Activated T-cell treated with anti-CD3 and anti-CD28 coated beads for 24 hours (primary cell): Measurements from ENCODE around the gene PAX6.

Source experiments
- DNase-seq: peaks from one replicate; pipeline ENCODE4 v3.0.0-alpha.2; 2020; ENCODE audit warnings: low read depth

PAX6 gene

GRCh38 chr11:31797190-31798056, 13.7 kb downstream of the PAX6 start:
- no peak for DNase-seq

DNA sequence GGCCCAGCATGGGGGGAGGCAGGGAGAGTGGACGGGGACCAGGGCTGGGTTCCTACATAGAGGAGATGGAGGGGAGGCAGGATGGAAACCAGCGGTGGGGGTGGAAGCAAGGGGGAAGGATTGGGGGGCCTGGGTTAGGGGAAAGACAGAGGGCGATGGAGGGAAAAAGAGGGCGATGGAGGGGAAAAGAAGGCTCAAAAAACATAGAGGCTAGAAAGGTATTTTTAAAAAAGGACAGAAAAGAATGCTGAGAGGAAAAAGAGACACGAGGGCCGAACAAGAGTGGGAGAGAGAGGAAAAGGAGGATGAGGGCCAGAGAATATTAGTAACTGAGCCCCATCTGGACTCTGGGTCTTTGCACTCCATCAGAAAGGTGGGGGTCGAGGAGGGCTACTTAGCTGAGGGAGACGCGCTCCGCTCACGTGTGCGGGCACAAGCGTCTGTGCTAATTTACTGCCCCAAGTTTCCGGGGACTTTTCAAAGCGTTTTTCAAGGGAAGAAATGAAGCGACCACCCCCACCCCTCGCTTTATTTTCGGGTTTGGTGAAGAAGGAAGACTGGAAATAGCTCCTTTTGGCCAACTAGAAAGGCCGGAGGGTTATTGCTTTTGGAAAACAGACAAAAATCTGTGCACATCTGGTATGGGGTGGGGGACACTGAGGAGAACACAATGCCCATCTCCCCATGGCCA, 14.5 kb downstream of the PAX6 start:
- DNase-seq: no peak

DNA sequence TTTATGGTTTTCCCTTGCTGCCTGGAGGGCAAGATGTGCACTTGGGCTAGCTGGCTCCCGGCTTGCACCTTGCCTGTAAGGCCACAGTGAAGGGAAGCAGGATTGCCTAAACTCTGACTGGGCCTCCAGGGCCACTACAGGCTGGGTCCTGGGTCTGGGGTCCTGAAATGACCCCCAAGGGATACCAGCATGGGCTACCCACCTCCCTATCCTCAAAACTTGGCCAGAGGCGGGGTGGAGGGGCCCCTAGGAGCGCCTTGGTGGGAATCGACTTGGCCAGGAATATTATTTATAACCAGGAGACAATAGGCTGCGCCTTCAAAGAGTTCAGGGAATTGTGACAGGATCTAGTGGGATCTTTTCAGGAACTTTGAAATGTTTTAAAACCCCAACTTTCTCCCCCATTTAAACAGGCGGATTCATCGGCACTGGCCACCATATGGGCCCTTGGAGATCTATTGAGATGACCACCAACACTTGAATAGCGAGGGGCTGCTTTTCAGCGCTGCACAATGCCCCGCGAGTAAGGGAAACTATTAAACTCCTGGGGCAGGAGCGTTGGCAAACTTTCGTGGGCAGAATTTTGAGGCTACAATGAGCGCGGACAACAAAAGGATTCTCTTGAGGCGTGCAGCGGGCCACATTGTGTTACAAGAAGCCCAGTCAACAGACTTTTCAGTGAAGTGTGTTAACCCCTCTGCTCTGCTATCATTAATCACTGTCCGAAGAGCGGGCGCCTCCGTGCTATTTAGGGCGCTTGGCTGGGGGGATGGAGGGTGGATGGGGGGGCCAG, 15.2 kb downstream of the PAX6 start:
- DNase-seq: no peak

- no peak for DNase-seq
These were observed 16.6 kb downstream of the PAX6 start for GRCh38 chr11:31794548-31794947.

- no peak for DNase-seq
These were observed 17.9 kb downstream of the PAX6 start for GRCh38 chr11:31793264-31793663.

GRCh38 chr11:31792456-31792855, 18.7 kb downstream of the PAX6 start:
- DNase-seq: no peak

DNA sequence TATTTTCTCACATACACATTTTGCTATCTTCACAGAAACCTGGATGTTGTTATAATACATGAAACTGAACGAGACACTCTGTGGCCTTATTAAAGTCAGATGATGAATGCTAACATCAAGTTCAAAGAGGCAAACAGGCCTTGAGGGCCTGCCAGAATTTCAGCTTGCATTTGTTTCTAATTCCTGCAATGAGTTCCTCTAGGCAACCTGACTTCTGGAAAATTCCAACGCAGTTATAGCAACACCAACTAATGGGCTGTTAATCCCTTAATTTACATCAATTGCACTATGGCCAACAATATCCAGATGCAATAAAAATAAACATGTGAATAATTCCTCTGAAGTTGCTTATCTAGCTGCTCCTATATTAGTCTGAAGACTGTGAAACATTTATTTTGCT, 19.1 kb downstream of the PAX6 start:
- no peak for DNase-seq

- DNase-seq: no peak
These were observed 20.5 kb downstream of the PAX6 start for GRCh38 chr11:31790649-31791048.

DNA sequence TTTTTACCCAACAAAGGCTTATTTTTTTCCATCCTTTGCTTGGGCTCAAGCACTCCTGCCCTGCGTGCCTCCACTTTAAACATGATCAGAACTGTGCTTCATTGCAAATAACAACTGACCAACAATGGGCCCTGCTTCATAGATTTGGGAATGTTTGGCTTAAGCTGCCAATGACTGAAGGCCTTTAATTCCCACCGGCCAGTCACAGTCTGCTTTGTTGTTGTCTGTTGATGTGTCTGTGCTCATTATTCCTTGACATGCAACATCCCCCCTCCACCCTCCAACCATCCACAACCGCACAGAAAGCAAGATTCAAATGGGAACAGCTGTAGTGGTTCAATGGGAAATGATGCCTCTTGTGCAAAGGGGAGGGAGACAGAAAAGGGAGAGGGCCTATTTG, 23.0 kb downstream of the PAX6 start:
- no peak for DNase-seq

- DNase-seq: no peak
These were observed 24.0 kb downstream of the PAX6 start for GRCh38 chr11:31786996-31787685.

GRCh38 chr11:31784611-31785010, 26.5 kb downstream of the PAX6 start:
- no peak for DNase-seq

GRCh38 chr11:31783252-31783651, 27.9 kb downstream of the PAX6 start:
- DNase-seq: no peak

GRCh38 chr11:31782257-31782656, 28.9 kb downstream of the PAX6 start:
- DNase-seq: no peak

GRCh38 chr11:31780480-31780971, 30.6 kb downstream of the PAX6 start:
- no peak for DNase-seq

DNA sequence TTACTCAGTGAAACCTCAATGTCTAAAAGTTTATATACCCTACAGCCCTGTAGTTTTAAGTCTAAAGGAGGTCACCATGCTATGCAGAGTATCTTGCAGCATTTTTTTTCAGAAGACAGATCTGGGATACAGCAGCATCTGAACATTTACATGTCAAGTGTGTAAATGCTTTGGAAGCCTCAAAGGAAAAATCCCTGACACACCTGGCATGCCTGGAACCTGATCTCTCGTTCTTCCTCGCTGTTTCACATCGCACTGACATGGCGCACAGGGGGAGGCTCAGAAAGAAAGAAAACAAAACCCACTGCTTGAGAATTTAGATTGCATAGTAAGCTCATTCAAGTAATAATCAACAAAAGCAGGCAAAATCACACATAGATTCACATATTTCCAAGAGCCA, 31.0 kb downstream of the PAX6 start:
- no peak for DNase-seq

- no peak for DNase-seq
These were observed 31.7 kb downstream of the PAX6 start for GRCh38 chr11:31779374-31779791.

DNA sequence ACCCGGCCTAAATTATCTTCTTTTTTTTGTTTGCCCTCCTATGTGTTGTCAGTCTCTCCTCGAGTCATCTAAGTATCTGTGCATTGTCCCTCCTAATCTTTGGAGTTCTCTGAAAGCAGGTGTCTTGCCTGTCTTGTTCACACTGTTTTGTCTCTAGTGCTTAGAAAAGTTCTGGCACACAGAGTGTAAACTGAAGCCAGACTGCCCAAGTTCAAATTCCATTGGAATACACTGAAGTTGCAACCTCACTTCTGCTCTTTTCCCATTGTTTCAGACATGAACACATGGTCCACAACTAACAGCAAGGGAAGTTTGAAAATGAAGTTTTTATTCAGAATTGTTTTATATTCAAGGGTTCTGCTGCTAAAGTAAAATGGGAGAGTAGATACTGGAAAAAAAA, 38.7 kb downstream of the PAX6 start:
- DNase-seq: no peak

- no peak for DNase-seq
These were observed 41.0 kb downstream of the PAX6 start for GRCh38 chr11:31770011-31770700.

DNA sequence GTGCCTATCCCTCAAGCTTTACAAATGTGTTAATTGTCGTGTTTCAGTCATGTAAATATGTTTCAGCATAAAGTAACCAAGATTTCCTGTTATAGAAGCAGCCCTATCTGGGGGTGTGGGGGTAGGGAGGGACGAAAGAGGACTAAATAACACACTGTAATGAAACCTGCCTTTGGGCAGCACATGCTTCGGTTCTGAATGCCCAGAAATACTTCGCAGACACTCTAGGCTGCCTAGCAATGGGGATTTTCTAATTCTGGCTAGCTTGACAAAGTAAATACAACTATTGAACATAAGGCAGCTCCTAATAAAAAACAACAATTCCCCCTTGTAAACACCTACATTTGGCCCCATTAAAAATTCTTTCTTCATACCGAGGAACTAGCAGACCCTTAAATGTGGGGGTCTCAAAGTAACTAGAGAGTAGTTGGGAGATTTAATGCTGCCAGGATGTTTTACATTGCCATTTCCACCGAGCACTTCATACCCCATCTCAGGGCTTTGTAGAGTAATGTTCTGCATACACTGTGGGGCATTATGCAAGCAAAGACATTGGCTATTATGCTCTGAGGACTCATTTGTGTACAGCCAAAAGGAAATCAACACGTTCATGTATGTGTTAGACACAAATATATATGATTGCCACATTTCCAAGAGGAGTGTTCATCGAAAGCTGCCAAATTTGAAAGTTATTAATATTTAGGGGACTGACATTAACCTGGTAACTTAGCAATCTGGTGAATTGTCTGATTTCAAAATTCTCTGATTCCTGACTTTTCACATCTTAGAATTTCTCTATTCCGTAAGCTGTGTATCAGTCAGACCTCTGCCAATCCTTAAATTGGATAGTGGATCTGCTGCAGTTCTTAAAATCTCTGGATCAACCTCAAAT, 42.1 kb downstream of the PAX6 start:
- DNase-seq: no peak

DNA sequence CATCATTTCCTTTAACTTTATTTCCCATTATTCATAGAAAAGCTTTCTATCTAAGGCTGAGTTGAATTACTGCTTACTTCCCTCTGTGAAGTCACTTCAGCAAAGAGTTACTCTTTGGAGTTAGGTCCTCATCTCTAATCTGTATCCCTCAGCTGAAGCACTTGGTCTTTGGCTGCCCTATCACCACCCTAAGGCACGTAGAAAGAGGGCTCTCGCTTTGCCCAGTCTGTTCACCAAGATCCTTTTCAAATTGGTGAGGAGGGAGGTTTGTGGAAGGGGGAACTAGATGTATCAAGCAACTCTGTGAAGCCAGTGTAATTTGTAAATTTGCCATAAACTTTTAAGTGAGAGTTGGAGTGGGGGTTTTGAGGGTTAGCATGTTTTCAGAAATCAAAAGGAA, 43.4 kb downstream of the PAX6 start:
- no peak for DNase-seq
